Measurements from ENCODE around the gene CDH3.

The CDH3 gene

DNA sequence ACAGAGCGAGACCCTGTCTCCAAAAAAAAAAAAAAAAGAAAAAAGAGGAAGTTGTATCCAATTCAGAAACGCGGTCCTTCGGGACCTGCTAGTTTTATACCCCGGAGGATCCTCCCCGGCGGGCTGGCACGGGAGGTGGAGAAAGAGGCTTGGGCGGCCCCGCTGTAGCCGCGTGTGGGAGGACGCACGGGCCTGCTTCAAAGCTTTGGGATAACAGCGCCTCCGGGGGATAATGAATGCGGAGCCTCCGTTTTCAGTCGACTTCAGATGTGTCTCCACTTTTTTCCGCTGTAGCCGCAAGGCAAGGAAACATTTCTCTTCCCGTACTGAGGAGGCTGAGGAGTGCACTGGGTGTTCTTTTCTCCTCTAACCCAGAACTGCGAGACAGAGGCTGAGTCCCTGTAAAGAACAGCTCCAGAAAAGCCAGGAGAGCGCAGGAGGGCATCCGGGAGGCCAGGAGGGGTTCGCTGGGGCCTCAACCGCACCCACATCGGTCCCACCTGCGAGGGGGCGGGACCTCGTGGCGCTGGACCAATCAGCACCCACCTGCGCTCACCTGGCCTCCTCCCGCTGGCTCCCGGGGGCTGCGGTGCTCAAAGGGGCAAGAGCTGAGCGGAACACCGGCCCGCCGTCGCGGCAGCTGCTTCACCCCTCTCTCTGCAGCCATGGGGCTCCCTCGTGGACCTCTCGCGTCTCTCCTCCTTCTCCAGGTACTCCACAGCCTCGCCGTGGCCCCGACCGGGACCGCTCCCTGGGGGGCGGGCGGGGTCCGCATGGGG lies at the start of gene CDH3:
CDH3 (plus strand) TSS at position 596 of the 779 bp plus-strand sequence; CDS start at position 666, 70 bp downstream.
- no peak for DNase-seq (ENCODE audit: low read depth in 2 of 2)

DNA sequence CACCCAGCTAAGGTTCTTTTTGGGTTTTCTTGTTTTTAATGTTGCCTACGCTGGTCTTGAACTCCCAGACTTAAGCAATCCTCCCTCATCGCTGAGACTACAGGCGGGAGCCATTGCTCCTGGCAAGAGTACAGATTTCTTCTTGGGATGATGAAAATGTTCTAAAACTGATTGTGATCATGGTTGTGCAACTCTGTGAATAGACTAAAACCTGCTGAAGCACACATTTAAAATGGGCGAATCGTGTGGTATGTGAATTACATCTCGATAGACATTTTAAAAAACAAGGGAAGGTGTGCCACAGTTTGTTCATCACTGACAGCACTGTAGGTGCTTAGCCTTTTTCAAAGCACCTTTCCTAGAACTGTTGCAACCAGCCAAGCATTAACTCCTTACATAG lies 48.8 kb upstream of the CDH3 start:
- no peak for DNase-seq (ENCODE audit: low read depth in 2 of 2)

DNA sequence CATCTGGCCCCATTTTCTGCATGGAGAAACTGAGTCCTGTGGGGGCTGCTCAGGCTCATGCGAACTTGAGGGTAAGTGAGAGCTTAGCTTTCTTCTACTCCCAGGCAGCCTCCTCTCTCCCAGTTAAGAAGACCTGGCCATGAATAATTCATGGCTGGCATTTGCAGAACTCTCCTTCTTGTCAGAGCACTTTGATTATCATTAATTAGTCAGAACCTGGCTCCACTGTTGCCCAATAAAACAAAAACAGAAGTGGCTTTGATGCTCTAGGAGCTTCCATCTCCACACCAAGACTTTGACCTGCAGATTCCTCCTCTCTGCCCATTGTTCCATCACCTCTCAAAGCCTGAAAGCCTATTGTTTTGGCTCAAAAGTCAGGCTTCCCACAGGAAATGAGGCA lies 45.5 kb upstream of the CDH3 start:
- no peak for DNase-seq (ENCODE audit: low read depth in 2 of 2)

DNA sequence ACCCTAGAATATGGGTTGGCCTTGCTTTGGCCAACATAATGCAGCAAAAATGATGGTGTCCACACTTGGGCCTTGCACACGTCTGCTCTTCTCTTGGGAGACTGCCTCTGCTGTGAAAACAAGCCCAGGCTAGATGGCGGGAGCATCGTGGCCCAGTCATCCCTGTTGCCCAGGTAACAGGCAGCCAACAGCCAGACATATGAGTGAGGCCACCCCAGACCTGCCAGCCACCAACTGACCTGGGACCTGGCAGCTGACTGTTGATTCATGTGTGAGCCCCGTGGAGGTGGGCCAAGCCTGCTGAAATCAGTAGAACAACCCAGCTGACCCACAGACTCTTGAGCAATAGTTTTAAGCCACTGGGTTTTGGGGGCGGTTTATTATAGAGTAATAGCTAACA lies 39.4 kb upstream of the CDH3 start:
- DNase-seq (ENCODE audit: low read depth in 2 of 2), result no peak

DNA sequence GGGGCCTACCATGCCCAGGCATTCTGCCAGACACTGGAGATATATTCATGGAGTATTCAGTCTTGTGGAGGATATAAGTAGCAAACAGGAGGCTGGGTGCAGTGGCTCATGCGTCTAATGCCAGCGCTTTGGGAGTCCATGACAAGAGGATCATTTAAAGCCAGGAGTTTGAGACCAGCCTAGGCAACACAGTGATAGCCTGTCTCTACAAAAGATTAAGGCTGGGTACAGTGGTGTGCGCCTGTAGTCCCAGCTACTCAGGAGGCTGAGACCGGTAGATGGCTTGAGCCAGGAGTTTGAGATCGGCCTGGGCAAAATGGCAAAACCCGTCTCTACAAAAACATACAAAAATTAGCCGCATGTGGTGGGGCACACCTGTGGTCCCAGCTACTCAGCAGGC lies 37.7 kb upstream of the CDH3 start:
- DNase-seq (ENCODE audit: low read depth in 2 of 2), result no peak

DNA sequence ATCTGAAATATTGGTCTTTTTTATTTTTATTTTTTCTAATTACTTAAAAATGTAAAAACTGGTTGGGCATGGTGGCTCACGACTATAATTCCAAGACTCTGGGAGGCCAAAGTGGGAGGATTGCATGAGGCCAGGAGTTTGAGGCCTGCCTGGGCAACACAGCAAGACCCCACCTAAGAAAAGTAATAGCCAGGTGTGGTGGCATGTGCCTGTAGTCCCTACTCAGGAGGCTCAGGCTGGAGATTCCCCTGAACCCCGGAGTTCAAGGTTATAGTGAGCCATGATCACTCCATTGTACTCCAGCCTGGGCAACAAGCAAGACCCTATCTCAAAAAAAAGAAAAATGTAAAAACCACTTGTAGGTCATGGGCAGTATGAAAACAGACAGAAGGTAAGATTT lies 36.8 kb upstream of the CDH3 start:
- DNase-seq (ENCODE audit: low read depth in 2 of 2), result no peak

DNA sequence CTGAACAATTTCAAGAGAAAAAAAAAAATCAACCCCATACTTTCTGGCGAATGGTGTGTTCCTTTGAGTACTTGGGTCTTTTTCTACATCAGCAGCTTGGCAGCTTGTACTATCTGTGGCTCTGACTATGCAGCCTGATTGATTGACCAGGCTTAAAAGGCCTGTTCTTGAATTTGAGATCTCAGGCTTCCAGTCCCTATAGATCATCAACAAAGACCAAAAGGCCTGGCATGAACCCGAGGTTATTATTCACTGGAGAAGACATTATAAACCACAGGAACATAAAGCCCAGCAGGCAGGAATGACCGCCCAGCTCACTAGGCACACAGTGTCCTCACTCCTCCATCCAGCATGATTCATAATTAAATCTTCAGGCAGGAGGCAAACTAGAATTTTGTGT lies 32.1 kb upstream of the CDH3 start:
- DNase-seq (ENCODE audit: low read depth in 2 of 2), result no peak

DNA sequence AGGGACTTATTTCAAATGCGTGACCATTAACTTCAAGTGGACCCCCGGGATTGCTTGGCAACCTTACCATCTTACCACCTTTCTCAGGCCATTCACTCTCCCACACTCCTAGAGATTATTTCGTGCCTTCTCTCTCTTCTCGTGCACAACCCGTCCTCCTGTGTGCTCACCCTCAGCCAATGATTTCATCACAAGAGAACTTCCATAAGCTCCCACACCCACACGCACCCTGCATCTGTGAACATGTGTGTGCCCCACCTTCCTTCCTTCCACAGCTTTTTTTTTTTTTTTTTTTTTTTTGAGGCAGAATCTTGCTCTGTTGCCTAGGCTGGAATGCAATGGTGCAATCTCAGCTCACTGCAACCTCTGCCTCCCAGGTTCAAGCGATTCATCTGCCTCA lies 27.4 kb upstream of the CDH3 start:
- DNase-seq (ENCODE audit: low read depth in 2 of 2), result no peak

DNA sequence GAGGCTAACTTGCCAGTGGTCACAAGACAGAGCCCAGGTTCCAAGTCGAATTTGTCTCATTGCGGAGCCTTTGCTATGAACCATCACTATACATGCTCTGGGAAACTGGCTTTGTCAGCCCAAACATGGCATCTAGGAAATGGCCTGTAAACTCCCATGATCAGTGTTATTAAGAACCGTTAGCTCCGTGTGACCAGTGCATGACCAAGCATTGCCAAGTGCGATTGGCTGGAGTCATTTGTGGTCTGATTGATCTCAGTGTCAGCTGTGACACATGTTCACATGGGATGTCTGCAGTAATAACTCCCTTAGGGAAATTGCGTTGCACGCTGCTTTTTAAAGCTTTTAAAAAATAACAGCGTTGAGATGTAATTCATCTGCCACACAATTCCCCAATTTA lies 18.6 kb upstream of the CDH3 start:
- no peak for DNase-seq (ENCODE audit: low read depth in 2 of 2)

DNA sequence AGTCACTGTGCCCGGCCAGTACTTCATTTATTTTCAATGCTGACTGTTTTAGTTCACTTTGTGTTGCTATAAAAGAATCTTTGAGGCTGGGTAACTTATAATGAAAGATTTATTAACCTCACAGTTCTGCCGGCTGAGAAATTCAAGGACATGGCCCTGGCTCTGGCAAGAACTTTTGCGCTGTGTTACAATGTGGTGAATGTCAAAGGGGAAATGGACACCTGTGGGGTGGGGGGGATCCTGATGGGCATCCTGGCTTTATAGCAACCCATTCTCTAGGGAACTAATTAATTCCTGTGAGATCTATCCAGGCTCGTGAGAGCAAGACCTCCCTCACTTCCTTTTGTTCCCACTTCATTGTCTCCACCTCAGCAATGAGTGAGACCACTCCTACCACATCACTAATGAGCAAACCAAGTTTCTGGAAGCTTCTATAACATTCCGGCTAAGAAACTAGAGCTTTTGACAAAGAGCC lies 17.1 kb upstream of the CDH3 start:
- DNase-seq (ENCODE audit: low read depth in 2 of 2), result no peak

DNA sequence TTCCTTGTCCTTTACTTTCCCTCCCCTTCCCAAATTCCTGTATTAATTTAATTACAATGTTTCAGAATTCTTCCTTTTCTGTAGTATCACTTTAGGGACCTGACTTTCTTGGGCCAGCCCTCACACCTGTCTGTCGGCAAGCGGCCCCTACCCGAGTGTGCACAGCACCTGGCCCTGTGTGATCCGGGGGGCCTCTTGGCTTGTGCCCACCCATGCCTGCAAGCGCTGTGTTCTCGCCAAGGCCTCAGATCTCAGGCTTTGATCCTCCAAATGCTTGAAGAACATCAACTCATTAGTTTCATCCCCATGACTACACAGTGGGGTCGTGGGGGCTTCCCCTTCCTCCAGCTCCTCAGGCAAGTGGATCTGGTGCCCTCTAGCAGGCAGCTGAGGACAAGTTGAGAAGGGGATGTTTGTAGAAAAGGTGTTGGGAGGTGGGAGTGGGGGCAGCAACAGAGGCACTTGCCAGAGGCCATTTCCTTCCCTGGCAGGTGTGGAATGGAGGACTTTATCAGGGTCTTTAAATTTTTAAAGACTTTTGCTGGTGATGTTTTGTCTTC lies 15.7 kb upstream of the CDH3 start:
- DNase-seq (ENCODE audit: low read depth in 2 of 2), result no peak

DNA sequence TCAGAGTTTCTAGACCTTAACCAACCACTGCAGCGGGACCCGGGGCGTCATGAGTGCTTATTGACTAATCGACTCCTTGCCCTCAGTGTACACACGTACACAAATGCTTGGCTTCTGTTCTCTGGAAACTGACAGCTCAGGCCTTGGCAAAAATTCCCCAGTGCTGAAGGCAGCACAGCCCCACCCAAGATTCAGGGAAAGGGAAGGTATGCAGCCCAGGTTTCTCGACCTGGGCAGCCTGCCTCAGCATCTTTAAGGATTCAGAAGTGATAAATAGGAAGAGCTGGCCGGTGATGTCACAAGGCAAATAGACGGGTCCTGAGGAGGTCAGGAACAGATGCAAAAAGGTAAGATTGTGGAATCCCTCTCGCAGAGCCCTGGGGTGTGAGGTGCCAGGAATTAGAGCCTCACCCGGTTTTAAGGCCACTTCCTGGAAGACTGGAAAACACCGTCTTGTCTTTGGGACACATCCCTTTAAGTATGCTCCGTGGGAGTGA lies 9.0 kb upstream of the CDH3 start:
- DNase-seq (ENCODE audit: low read depth in 2 of 2), result no peak

DNA sequence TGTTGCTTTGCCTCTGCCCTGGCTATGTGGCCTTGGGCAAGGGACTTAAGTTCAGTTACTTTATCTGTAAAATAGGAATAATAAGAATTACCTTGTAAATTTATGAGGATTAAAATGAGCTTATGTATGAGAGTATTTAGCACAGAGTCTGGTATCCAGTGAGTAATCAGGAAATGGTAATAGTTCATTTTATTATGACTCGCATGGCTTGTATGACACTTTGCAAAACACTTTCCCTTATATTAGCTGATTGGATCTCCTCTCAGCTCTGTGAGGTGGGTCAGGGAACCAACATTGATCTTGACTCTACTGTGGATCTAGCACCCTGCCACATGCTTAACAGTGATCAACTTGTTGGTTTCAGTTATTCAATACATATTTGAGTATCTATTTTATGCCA lies 8.3 kb upstream of the CDH3 start:
- no peak for DNase-seq (ENCODE audit: low read depth in 2 of 2)

DNA sequence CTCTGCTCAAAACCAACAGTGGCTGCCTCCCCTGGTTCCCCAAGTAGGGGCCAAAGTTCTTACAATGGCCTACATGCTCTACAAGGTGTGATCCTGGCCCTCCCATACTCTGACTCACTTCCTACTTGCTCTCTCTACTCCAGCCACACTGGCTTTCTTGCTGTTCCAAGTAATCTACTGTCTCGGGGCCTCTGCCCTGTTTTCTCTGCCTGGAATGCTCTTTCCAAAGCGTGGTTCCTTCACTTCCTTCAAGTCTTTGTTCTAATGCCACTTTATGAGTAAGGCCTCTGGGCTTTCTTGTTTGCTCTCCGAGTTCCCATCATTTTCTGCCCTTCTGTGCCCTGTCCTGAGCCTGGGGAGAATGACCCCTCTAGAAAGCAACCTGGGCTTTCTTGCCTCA lies 4.1 kb upstream of the CDH3 start:
- DNase-seq (ENCODE audit: low read depth in 2 of 2), result no peak

DNA sequence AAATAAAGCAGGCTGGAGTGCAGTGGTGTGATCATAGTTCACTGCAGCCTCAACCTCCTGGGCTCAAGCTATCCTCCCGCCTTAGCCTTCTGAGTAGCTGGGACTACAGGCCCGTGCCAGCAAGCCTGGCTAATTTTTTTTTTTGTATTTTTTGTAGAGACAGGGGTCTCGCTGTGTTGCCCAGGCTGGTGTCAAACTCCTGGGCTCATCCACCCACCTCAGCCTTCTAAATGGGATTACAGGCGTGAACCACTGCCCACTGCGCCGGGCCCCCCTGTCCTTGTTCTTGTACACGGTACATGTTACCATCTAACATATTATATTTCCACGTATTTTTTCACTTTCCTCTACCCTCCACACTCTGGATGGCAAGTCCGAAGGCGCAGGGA lies 3.1 kb upstream of the CDH3 start:
- no peak for DNase-seq (ENCODE audit: low read depth in 2 of 2)

DNA sequence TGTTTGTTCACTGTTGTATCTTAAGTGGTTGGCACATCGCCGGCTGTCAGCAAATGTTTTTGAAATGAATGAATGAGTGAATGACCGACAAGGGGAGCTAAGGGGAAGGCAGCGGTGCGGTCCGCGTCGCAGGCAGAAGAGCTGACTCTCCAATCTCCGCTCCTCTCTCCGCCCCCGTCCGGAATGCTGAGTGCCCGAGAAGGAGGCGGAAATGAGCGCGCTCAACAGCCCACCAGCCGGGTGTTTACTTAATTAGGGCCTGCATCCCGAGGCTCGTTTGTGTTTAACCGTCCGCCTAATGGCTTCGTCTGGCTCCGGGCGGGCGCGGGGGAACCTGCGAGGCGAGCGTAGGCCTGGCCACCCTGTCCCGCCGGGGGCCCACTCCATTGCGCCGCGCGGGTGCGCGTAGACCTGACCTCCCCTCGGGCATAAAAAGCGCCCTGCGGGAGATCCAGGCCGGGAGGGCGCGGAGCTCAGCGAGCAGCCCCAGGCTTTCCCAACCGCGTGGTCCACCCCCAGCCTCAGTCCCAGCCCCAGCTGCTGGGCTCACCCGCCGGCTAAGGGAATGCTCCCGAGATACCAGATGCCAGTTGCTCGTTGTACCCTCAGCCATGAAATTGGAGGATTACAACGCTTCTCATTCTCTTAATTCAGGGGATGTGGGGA lies 2.5 kb upstream of the CDH3 start:
- DNase-seq (ENCODE audit: low read depth in 2 of 2), result no peak

DNA sequence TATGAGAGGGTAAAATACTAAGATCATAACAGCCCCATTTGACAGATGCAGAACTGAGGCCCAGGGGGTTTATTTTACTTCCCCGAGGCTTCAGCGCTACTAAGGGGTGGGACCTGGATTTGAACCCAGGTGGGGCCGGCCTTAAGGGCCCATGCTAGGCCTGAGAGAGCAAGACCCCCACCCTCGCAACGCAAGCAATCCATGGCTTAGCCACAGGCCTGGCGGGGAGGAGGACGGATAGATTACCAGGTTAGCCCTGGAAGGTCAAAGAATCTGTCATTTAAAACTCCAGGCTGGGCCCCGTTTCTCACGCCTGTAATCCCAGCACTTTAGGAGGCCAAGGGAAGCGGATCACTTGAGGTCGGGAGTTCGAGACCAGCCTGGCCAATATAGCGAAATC lies 1.9 kb upstream of the CDH3 start:
- no peak for DNase-seq (ENCODE audit: low read depth in 2 of 2)

DNA sequence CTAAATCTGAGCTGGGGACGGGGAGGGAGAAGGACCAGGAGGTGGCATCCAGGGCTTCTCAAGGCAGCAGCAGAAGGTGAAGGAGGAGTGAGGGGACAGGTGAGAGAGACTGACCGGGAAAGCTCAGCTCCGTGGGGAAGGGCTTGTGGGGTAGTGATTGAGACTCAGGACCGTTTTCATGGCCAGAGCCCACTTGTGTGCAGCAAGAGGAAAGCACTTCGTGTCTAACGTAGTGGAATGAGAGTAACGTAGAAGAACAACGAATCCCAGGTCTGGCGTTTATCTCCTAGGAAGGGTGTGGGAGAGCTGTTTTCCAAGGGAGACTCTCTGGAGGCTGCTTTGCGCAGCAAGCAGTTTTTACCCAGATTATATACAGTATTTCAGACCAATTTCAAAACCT lies 1.3 kb upstream of the CDH3 start:
- DNase-seq (ENCODE audit: low read depth in 2 of 2), result no peak

DNA sequence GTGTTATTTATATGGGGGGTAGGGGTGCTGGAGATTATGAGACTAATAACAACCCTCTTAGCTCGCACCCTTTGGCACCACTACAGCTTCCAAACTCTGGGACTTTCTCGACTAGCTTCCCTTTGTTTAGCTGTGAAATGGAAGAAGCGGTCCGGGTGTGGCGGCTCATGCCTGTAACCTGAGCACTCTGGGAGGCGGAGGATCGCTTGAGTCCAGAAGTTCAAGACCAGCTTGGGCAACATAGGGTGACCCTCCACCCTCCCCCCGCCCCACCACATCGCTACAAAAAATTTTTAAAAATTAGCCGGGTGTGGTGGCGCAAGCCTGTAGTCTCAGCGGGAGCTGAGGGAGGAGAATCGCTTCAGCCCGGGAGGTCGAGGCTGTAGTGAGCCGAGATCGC lies 814 bp upstream of the CDH3 start:
- no peak for DNase-seq (ENCODE audit: low read depth in 2 of 2)

DNA sequence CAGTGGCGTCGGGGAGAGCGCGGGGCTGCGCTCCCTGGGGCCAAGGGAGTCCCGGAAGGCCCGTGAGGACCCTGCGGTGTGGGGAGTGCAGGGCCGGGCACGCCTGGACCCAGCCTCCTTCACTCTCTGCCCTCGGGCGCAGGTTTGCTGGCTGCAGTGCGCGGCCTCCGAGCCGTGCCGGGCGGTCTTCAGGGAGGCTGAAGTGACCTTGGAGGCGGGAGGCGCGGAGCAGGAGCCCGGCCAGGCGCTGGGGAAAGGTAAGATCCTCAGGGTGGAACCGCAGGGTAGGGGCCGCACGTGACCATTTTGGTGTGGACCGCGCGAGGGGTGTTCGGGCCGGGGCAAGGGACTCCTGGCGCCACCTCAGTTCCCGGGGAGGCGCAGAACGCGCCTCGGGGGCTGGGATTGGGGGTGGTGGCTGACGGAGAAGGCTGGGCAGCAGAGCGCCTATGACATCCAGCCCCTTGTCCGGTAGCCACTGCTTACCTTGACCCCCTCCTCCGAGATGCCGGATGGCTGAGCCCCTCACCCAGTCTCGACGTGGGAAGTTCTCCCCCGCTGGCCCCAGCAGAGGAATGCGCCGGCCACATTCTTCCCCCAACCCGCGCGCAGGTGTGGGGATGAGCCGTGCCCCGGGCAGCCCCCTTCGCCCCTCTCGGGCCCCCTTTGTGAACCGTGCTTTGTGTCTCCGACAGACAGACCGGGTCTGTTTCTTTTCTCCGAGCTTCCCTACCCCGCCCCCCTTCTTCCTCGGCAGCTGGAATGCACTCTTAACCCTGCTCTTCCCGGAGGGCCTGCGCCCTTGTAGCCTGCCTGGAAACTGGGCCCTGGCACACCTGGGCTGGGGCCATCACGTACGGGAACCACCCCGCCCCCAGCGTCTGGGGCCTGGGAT lies 631 bp downstream of the CDH3 start:
- no peak for DNase-seq (ENCODE audit: low read depth in 2 of 2)

DNA sequence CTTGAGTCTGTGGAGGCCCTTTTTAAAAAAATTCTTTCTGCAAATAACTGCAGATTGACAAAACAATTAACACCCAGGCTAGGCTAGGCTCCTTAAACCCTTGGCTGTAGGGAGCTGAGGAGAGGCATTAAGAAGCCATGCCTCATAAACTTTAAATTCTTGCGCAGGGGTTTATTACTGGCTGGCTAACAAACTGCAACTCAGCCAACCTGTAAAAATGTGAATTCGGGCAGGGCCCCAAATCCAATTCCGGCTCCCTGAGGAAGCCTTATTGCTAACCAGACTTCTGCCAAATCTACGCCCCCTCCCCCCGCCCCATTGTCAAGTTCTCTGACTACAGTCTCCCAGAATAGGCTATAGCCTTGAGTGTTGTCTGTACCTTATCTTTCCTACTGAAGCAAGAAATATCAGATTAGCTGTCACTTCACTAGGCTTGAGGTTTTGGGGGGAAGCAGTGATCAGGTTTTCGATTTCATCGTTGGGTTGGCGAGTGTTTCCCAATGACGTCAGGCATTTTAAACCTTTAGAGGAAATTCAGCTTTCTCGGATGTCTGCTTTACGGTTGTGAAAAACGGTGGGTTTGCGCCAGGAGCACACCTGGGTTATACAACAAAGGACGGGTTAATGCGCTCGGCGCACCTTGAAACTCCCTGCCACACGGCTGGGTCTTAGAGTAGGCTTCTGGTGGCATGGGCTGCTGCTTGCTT lies 2.0 kb downstream of the CDH3 start:
- no peak for DNase-seq (ENCODE audit: low read depth in 2 of 2)

Data from stimulated activated CD8-positive, alpha-beta memory T cell treated with anti-CD3 and anti-CD28 coated beads, Interleukin-7, amount 100 ng/mL, for 1 hour (primary cell).